ENCODE data around the gene URI1.

DNA sequence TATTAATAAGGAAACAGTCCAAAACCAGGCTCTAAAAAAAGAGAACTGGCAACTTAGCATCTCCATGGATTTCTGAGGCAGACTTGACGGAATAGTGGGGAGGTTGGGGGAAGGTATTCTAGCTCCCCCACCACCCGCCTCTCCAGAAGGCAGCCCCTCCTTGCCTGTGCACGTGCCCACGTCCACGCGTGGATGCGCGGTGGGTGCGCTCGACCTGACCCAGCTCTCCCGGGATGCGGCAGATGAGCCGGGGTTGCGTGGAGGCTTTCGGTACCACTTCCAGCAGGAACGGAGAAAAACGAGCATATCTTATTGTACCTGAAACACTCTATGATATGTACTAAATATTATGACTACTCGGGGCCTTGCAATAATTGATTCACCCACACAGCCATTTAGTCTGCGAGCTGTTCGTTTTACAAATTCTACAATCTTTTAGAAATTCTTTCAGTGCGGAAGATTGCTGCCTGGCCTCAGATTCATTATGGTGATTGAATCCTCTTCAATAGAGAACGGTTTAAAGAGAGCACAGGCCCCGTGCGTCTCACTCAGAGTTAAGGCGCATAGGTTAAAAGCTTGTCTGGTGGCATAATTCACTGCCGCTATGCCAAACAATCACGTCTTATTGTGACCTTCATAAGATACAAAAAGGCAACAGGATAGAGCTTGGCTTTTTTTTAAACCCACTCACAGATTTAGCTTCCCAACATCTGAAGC, 117.9 kb downstream of the URI1 start:
- TF ChIP-seq, protein P1, sequence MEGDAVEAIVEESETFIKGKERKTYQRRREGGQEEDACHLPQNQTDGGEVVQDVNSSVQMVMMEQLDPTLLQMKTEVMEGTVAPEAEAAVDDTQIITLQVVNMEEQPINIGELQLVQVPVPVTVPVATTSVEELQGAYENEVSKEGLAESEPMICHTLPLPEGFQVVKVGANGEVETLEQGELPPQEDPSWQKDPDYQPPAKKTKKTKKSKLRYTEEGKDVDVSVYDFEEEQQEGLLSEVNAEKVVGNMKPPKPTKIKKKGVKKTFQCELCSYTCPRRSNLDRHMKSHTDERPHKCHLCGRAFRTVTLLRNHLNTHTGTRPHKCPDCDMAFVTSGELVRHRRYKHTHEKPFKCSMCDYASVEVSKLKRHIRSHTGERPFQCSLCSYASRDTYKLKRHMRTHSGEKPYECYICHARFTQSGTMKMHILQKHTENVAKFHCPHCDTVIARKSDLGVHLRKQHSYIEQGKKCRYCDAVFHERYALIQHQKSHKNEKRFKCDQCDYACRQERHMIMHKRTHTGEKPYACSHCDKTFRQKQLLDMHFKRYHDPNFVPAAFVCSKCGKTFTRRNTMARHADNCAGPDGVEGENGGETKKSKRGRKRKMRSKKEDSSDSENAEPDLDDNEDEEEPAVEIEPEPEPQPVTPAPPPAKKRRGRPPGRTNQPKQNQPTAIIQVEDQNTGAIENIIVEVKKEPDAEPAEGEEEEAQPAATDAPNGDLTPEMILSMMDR (IDR thresholded peaks at IDR 0.05): no peak
- TF ChIP-seq POLR2A (IDR thresholded peaks at IDR 0.05): no peak
